Measurements from ENCODE around the gene SFXN1.

GRCh38 chr5:175460126-175460525 lies 18.2 kb upstream of the SFXN1 start:
- TF ChIP-seq POLR2A (IDR thresholded peaks at IDR 0.05) (no peak), CTCF (IDR thresholded peaks at IDR 0.05) (no peak), POLR2AphosphoS5 (IDR thresholded peaks at IDR 0.05) (no peak), EP300 (IDR thresholded peaks at IDR 0.05) (no peak)
